ENCODE results near the gene PLEK2.

- no peak for TF ChIP-seq POLR2A (IDR thresholded peaks at IDR 0.05)
- TF ChIP-seq CTCF (IDR thresholded peaks at IDR 0.05) = no peak
These were observed 22.7 kb downstream of the PLEK2 start for GRCh38 chr14:67389275-67389674.
